ENCODE data around the gene EIF4E1B.

GRCh38 chr5:176608142-176608705 lies 22.3 kb upstream of the EIF4E1B start:
- TF ChIP-seq, protein P1, sequence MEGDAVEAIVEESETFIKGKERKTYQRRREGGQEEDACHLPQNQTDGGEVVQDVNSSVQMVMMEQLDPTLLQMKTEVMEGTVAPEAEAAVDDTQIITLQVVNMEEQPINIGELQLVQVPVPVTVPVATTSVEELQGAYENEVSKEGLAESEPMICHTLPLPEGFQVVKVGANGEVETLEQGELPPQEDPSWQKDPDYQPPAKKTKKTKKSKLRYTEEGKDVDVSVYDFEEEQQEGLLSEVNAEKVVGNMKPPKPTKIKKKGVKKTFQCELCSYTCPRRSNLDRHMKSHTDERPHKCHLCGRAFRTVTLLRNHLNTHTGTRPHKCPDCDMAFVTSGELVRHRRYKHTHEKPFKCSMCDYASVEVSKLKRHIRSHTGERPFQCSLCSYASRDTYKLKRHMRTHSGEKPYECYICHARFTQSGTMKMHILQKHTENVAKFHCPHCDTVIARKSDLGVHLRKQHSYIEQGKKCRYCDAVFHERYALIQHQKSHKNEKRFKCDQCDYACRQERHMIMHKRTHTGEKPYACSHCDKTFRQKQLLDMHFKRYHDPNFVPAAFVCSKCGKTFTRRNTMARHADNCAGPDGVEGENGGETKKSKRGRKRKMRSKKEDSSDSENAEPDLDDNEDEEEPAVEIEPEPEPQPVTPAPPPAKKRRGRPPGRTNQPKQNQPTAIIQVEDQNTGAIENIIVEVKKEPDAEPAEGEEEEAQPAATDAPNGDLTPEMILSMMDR (IDR thresholded peaks at IDR 0.05 in 8 of 11, conservative IDR thresholded peaks at IDR 0.05 in 3 of 11): no peak
- TF ChIP-seq POLR2AphosphoS5 (IDR thresholded peaks at IDR 0.05) (no peak), POLR2A (IDR thresholded peaks at IDR 0.05) (no peak)

All from spleen (tissue), 7 donors.